ENCODE data around the gene ATP8A2.

The ATP8A2 gene

GRCh38 chr13:26012995-26013394 lies 641.2 kb downstream of the ATP8A2 start:
- no peaks in the 10 kb centered on the region for H3K9me3 ChIP-seq (ENCODE audit: control insufficient read depth in 2 of 2, low read length in 2 of 2)
- H3K27me3 ChIP-seq (ENCODE audit: control insufficient read depth in 2 of 2, insufficient read depth in 2 of 2, low read length in 2 of 2), result peaks cover 0 to 2% of the 10 kb centered on the region in 2 donors
- no peak overlapping the region for H3K4me3 ChIP-seq (ENCODE audit: low read length in 2 of 2)
- H3K36me3 ChIP-seq (ENCODE audit: control insufficient read depth in 2 of 2, insufficient read depth in 2 of 2, low read length in 2 of 2), result no peaks in the 10 kb centered on the region
- no peaks in the 10 kb centered on the region for H3K4me1 ChIP-seq (ENCODE audit: control insufficient read depth in 2 of 2, insufficient read depth in 2 of 2, low read length in 2 of 2)
- H3K9ac ChIP-seq (ENCODE audit: low read depth in 1 of 2, low read length in 2 of 2), result no peak overlapping the region
- no peak overlapping the region for H3K27ac ChIP-seq (ENCODE audit: low read depth in 2 of 2, low read length in 2 of 2)

- no peaks in the 10 kb centered on the region for H3K9me3 ChIP-seq (ENCODE audit: control insufficient read depth in 2 of 2, low read length in 2 of 2)
- H3K27ac ChIP-seq (ENCODE audit: low read depth in 2 of 2, low read length in 2 of 2), result no peak overlapping the region
- H3K4me3 ChIP-seq (ENCODE audit: low read length in 2 of 2), result no peak overlapping the region
- no peaks in the 10 kb centered on the region for H3K4me1 ChIP-seq (ENCODE audit: control insufficient read depth in 2 of 2, insufficient read depth in 2 of 2, low read length in 2 of 2)
- peaks cover 0 to 2% of the 10 kb centered on the region in 2 donors for H3K27me3 ChIP-seq (ENCODE audit: control insufficient read depth in 2 of 2, insufficient read depth in 2 of 2, low read length in 2 of 2)
- no peaks in the 10 kb centered on the region for H3K36me3 ChIP-seq (ENCODE audit: control insufficient read depth in 2 of 2, insufficient read depth in 2 of 2, low read length in 2 of 2)
- no peak overlapping the region for H3K9ac ChIP-seq (ENCODE audit: low read depth in 1 of 2, low read length in 2 of 2)
Measured at GRCh38 chr13:26015271-26016125, 643.7 kb downstream of the ATP8A2 start.

GRCh38 chr13:26016189-26016588 lies 644.4 kb downstream of the ATP8A2 start:
- Histone ChIP-seq H3K9me3 (ENCODE audit: control insufficient read depth in 2 of 2, low read length in 2 of 2) (no peaks in the 10 kb centered on the region), H3K27me3 (ENCODE audit: control insufficient read depth in 2 of 2, insufficient read depth in 2 of 2, low read length in 2 of 2) (peaks cover 0 to 2% of the 10 kb centered on the region in 2 donors), H3K27ac (ENCODE audit: low read depth in 2 of 2, low read length in 2 of 2) (no peak overlapping the region), H3K4me1 (ENCODE audit: control insufficient read depth in 2 of 2, insufficient read depth in 2 of 2, low read length in 2 of 2) (no peaks in the 10 kb centered on the region), H3K36me3 (ENCODE audit: control insufficient read depth in 2 of 2, insufficient read depth in 2 of 2, low read length in 2 of 2) (no peaks in the 10 kb centered on the region), H3K9ac (ENCODE audit: low read depth in 1 of 2, low read length in 2 of 2) (no peak overlapping the region), H3K4me3 (ENCODE audit: low read length in 2 of 2) (no peak overlapping the region)

GRCh38 chr13:26017196-26017921 lies 645.6 kb downstream of the ATP8A2 start:
- Histone ChIP-seq H3K4me1 (ENCODE audit: control insufficient read depth in 2 of 2, insufficient read depth in 2 of 2, low read length in 2 of 2) (no peaks in the 10 kb centered on the region), H3K4me3 (ENCODE audit: low read length in 2 of 2) (no peak overlapping the region), H3K9me3 (ENCODE audit: control insufficient read depth in 2 of 2, low read length in 2 of 2) (no peaks in the 10 kb centered on the region), H3K9ac (ENCODE audit: low read depth in 1 of 2, low read length in 2 of 2) (no peak overlapping the region), H3K27me3 (ENCODE audit: control insufficient read depth in 2 of 2, insufficient read depth in 2 of 2, low read length in 2 of 2) (peaks cover 0 to 2% of the 10 kb centered on the region in 2 donors), H3K36me3 (ENCODE audit: control insufficient read depth in 2 of 2, insufficient read depth in 2 of 2, low read length in 2 of 2) (no peaks in the 10 kb centered on the region), H3K27ac (ENCODE audit: low read depth in 2 of 2, low read length in 2 of 2) (no peak overlapping the region)

- no peaks in the 10 kb centered on the region for H3K9me3 ChIP-seq (ENCODE audit: control insufficient read depth in 2 of 2, low read length in 2 of 2)
- no peak overlapping the region for H3K4me3 ChIP-seq (ENCODE audit: low read length in 2 of 2)
- no peak overlapping the region for H3K27ac ChIP-seq (ENCODE audit: low read depth in 2 of 2, low read length in 2 of 2)
- H3K36me3 ChIP-seq (ENCODE audit: control insufficient read depth in 2 of 2, insufficient read depth in 2 of 2, low read length in 2 of 2), result no peaks in the 10 kb centered on the region
- no peaks in the 10 kb centered on the region for H3K4me1 ChIP-seq (ENCODE audit: control insufficient read depth in 2 of 2, insufficient read depth in 2 of 2, low read length in 2 of 2)
- no peak overlapping the region for H3K9ac ChIP-seq (ENCODE audit: low read depth in 1 of 2, low read length in 2 of 2)
- H3K27me3 ChIP-seq (ENCODE audit: control insufficient read depth in 2 of 2, insufficient read depth in 2 of 2, low read length in 2 of 2), result peaks cover 2% of the 10 kb centered on the region in 2 donors
Measured at GRCh38 chr13:26017932-26018665, 646.3 kb downstream of the ATP8A2 start.

- Histone ChIP-seq H3K27me3 (ENCODE audit: control insufficient read depth in 2 of 2, insufficient read depth in 2 of 2, low read length in 2 of 2) (peaks cover 2% of the 10 kb centered on the region in 2 donors), H3K9me3 (ENCODE audit: control insufficient read depth in 2 of 2, low read length in 2 of 2) (no peaks in the 10 kb centered on the region), H3K36me3 (ENCODE audit: control insufficient read depth in 2 of 2, insufficient read depth in 2 of 2, low read length in 2 of 2) (no peaks in the 10 kb centered on the region), H3K27ac (ENCODE audit: low read depth in 2 of 2, low read length in 2 of 2) (no peak overlapping the region), H3K9ac (ENCODE audit: low read depth in 1 of 2, low read length in 2 of 2) (no peak overlapping the region), H3K4me3 (ENCODE audit: low read length in 2 of 2) (no peak overlapping the region), H3K4me1 (ENCODE audit: control insufficient read depth in 2 of 2, insufficient read depth in 2 of 2, low read length in 2 of 2) (no peaks in the 10 kb centered on the region)
Measured at GRCh38 chr13:26019251-26019650, 647.5 kb downstream of the ATP8A2 start.

- no peaks in the 10 kb centered on the region for H3K4me1 ChIP-seq (ENCODE audit: control insufficient read depth in 2 of 2, insufficient read depth in 2 of 2, low read length in 2 of 2)
Measured at GRCh38 chr13:26019881-26020870, 648.4 kb downstream of the ATP8A2 start.

GRCh38 chr13:26020891-26021290 lies 649.1 kb downstream of the ATP8A2 start:
- peaks cover 2 to 5% of the 10 kb centered on the region in 2 donors for H3K27me3 ChIP-seq (ENCODE audit: control insufficient read depth in 2 of 2, insufficient read depth in 2 of 2, low read length in 2 of 2)
- no peak overlapping the region for H3K4me3 ChIP-seq (ENCODE audit: low read length in 2 of 2)
- no peak overlapping the region for H3K9ac ChIP-seq (ENCODE audit: low read depth in 1 of 2, low read length in 2 of 2)
- no peaks in the 10 kb centered on the region for H3K9me3 ChIP-seq (ENCODE audit: control insufficient read depth in 2 of 2, low read length in 2 of 2)
- H3K36me3 ChIP-seq (ENCODE audit: control insufficient read depth in 2 of 2, insufficient read depth in 2 of 2, low read length in 2 of 2), result no peaks in the 10 kb centered on the region
- no peak overlapping the region for H3K27ac ChIP-seq (ENCODE audit: low read depth in 2 of 2, low read length in 2 of 2)
- no peaks in the 10 kb centered on the region for H3K4me1 ChIP-seq (ENCODE audit: control insufficient read depth in 2 of 2, insufficient read depth in 2 of 2, low read length in 2 of 2)

More at GRCh38 chr13:26019881-26020870, 648.4 kb downstream of the ATP8A2 start:
- no peaks in the 10 kb centered on the region for H3K9me3 ChIP-seq (ENCODE audit: control insufficient read depth in 2 of 2, low read length in 2 of 2)
- no peak overlapping the region for H3K27ac ChIP-seq (ENCODE audit: low read depth in 2 of 2, low read length in 2 of 2)
- no peak overlapping the region for H3K9ac ChIP-seq (ENCODE audit: low read depth in 1 of 2, low read length in 2 of 2)
- no peaks in the 10 kb centered on the region for H3K36me3 ChIP-seq (ENCODE audit: control insufficient read depth in 2 of 2, insufficient read depth in 2 of 2, low read length in 2 of 2)
- no peak overlapping the region for H3K4me3 ChIP-seq (ENCODE audit: low read length in 2 of 2)
- peaks cover 2 to 3% of the 10 kb centered on the region in 2 donors for H3K27me3 ChIP-seq (ENCODE audit: control insufficient read depth in 2 of 2, insufficient read depth in 2 of 2, low read length in 2 of 2)

- no peaks in the 10 kb centered on the region for H3K9me3 ChIP-seq (ENCODE audit: control insufficient read depth in 2 of 2, low read length in 2 of 2)
- H3K4me3 ChIP-seq (ENCODE audit: low read length in 2 of 2), result no peak overlapping the region
- H3K9ac ChIP-seq (ENCODE audit: low read depth in 1 of 2, low read length in 2 of 2), result no peak overlapping the region
- H3K36me3 ChIP-seq (ENCODE audit: control insufficient read depth in 2 of 2, insufficient read depth in 2 of 2, low read length in 2 of 2), result no peaks in the 10 kb centered on the region
- peaks cover 0 to 5% of the 10 kb centered on the region in 2 donors for H3K27me3 ChIP-seq (ENCODE audit: control insufficient read depth in 2 of 2, insufficient read depth in 2 of 2, low read length in 2 of 2)
- H3K4me1 ChIP-seq (ENCODE audit: control insufficient read depth in 2 of 2, insufficient read depth in 2 of 2, low read length in 2 of 2), result no peaks in the 10 kb centered on the region
- no peak overlapping the region for H3K27ac ChIP-seq (ENCODE audit: low read depth in 2 of 2, low read length in 2 of 2)
Measured at GRCh38 chr13:26021516-26021915, 649.7 kb downstream of the ATP8A2 start.

Data from mucosa of rectum (tissue), 2 donors.